ENCODE data around the gene BEND7. TPM values are rescaled to one million over a fixed set of nuclear protein-coding genes. Genes with fewer than 3 reads are reported as not detected.

BEND7 gene
- total and polyA plus RNA-seq, 2 donors (not counting 3 experiments of a cell fraction or from before 2014, with no cell fraction given), result 7.3 to 31.7 TPM

GRCh38 chr10:13472359-13472758, 56.5 kb downstream of the BEND7 start:
- Histone ChIP-seq H3K9me3 (replicated peaks; ENCODE audit: control insufficient read depth, insufficient read depth, low read length) (no peaks in the 10 kb centered on the region), H3K9ac (replicated peaks; ENCODE audit: extremely low read depth, insufficient read depth, low read length) (no peak overlapping the region), H3K9me1 (replicated peaks; ENCODE audit: control insufficient read depth, extremely low read depth, insufficient read depth, low read length) (no peaks in the 10 kb centered on the region), H3K4me2 (ENCODE audit: insufficient read depth, low read length) (no peak overlapping the region), H3K4me1 (ENCODE audit: control insufficient read depth, extremely low read depth, insufficient read depth, low read length) (no peaks in the 10 kb centered on the region), H3K27me3 (ENCODE audit: control insufficient read depth in 2 of 2, insufficient read depth in 2 of 2, low read length in 2 of 2) (no peaks in the 10 kb centered on the region), H3K4me3 (replicated peaks in 1 of 3; ENCODE audit: insufficient read depth in 1 of 3, low read depth in 1 of 3, low read length in 3 of 3) (no peak overlapping the region), H3K27ac (ENCODE audit: insufficient read depth, low read depth, low read length) (no peak overlapping the region), H2AFZ (ENCODE audit: low read depth, low read length) (no peak overlapping the region), H4K20me1 (replicated peaks; ENCODE audit: control insufficient read depth, extremely low read depth, insufficient read depth, low read length) (no peaks in the 10 kb centered on the region), H3K36me3 (ENCODE audit: control insufficient read depth in 2 of 2, extremely low read depth in 1 of 2, insufficient read depth in 2 of 2, low read length in 2 of 2) (peaks cover 0 to 8% of the 10 kb centered on the region in 2 experiments), H3K79me2 (ENCODE audit: control insufficient read depth, insufficient read depth, low read length) (no peaks in the 10 kb centered on the region)
- intact Hi-C loops (cut with micrococcal nuclease) (no loop called here), dilution Hi-C loops (cut with MboI; ENCODE audit: extremely low pct_ligation_motif_present, low sequenced_read_pairs) (no loop called here)
- CTCF ChIA-PET, result no interaction called here
- POLR2A ChIA-PET, result no interaction called here
- no peak for TF ChIP-seq FOS (IDR thresholded peaks at IDR 0.05; ENCODE audit: borderline replicate concordance, insufficient read depth, low read length)
- no peak for TF ChIP-seq MYC (IDR thresholded peaks at IDR 0.05; ENCODE audit: low read depth, low read length)
- TF ChIP-seq POLR2AphosphoS5 (IDR thresholded peaks at IDR 0.05; ENCODE audit: insufficient read depth, low read depth, low read length), result no peak
- TF ChIP-seq POLR2A (IDR thresholded peaks at IDR 0.05; ENCODE audit: low read depth, low read length), result no peak
- TF ChIP-seq CTCF (IDR thresholded peaks at IDR 0.05; ENCODE audit: extremely low read depth in 1 of 2, insufficient read depth in 1 of 2, low read depth in 1 of 2, low read length in 2 of 2), result no peak
- no peak for TF ChIP-seq JUN (IDR thresholded peaks at IDR 0.05; ENCODE audit: borderline replicate concordance, insufficient read depth, insufficient read length, low read depth)
- no peak for TF ChIP-seq GATA2 (IDR thresholded peaks at IDR 0.05; ENCODE audit: insufficient read depth, insufficient read length, low read depth, low read length)
- TF ChIP-seq EZH2 (IDR thresholded peaks at IDR 0.05; ENCODE audit: borderline replicate concordance, low read depth, low read length, severe bottlenecking), result no peak
- no peak for TF ChIP-seq MAX (IDR thresholded peaks at IDR 0.05; ENCODE audit: insufficient read depth, insufficient read length)
- BruUV-seq (replicated peaks), result no TSS peak
- DNase-seq (ENCODE audit: low read depth, low spot score) (no peak), FAIRE-seq (no peak)
